Measurements from ENCODE around the gene ZNF224. TPM values are rescaled to one million over a fixed set of nuclear protein-coding genes. Genes with fewer than 3 reads are reported as not detected.

Gene ZNF224
- total and polyA plus RNA-seq, 10 of the 15 experiments (the other 5 are each of a cell fraction or from before 2014, with no cell fraction given), result 6.8 to 39.4 (median 17.2) TPM

DNA sequence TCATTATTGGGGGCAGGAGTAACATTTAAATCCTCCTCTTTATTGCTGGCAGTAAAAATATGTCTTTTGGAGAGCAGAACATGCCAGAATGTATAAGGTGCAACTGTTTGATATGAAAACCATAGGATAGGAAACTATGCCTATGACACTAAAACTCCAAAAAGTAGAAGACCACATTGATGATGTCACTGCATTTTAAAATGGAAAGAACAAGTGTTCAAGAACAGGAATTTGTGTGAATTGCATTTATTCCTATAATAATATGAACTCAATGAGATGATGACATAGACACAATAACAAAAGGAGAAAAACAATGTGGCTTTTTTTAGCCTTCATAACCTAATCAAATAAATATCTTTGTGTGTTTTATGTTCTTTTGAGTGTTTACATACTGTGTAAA is 15.3 kb downstream of the ZNF224 start (continued):
- TF ChIP-seq, protein P1, sequence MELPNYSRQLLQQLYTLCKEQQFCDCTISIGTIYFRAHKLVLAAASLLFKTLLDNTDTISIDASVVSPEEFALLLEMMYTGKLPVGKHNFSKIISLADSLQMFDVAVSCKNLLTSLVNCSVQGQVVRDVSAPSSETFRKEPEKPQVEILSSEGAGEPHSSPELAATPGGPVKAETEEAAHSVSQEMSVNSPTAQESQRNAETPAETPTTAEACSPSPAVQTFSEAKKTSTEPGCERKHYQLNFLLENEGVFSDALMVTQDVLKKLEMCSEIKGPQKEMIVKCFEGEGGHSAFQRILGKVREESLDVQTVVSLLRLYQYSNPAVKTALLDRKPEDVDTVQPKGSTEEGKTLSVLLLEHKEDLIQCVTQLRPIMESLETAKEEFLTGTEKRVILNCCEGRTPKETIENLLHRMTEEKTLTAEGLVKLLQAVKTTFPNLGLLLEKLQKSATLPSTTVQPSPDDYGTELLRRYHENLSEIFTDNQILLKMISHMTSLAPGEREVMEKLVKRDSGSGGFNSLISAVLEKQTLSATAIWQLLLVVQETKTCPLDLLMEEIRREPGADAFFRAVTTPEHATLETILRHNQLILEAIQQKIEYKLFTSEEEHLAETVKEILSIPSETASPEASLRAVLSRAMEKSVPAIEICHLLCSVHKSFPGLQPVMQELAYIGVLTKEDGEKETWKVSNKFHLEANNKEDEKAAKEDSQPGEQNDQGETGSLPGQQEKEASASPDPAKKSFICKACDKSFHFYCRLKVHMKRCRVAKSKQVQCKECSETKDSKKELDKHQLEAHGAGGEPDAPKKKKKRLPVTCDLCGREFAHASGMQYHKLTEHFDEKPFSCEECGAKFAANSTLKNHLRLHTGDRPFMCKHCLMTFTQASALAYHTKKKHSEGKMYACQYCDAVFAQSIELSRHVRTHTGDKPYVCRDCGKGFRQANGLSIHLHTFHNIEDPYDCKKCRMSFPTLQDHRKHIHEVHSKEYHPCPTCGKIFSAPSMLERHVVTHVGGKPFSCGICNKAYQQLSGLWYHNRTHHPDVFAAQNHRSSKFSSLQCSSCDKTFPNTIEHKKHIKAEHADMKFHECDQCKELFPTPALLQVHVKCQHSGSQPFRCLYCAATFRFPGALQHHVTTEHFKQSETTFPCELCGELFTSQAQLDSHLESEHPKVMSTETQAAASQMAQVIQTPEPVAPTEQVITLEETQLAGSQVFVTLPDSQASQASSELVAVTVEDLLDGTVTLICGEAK (IDR thresholded peaks at IDR 0.05; ENCODE audit: borderline replicate concordance), result no peak

DNA sequence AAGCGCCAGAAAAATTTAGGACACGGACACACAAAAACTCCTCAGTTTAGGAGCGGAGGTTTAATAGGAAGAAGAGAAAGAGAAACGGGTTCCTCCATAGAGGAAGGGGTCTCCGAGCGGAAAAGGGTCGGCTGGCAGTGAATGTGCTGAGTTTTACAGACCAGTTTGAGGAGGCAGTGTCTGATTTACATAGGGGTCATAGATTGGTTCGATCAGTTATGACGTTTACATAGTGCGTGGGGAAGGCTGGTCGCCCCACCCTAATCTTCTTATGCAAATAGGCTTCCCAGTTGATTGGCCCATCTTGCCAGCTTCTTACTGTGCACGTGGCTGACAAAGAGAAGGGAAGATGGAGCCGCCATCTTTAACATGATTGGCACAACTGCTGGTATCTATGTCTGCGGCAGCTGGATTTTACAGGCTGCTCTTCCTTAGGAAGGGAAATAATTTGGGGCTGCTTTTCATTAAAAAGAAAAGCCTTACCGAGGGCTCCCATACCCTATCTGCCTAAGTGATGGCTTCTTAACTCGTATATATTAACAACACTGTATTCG is 17.8 kb downstream of the ZNF224 start:
- ChIA-PET RAD21 (ENCODE audit: unreplicated experiment) (no interaction called here), CTCF (interaction anchor here (2.1 kb wide), 1 partner anchor 17 kb away, joined by 9 read pairs; the partner anchor contains the start of gene ZNF224), POLR2A (interaction anchor here (0.9 kb wide), 1 partner anchor 17 kb away, joined by 3 read pairs; no protein-coding TSS in a partner anchor), SMC1A (ENCODE audit: uncharacterized antibody, unreplicated experiment) (no interaction called here)
- in situ Hi-C loops (cut with MboI), result loop anchor here (5.0 kb wide), 1 partner anchor 190 kb away; no protein-coding TSS in a partner anchor
- Histone ChIP-seq H3K9ac (ENCODE audit: control insufficient read depth, insufficient read depth, low read length) (no peak overlapping the region), H3K27ac (ENCODE audit: control insufficient read depth, insufficient read depth) (no peak overlapping the region), H3K4me2 (ENCODE audit: control insufficient read depth, insufficient read depth) (peak overlapping the region; percentile 75; the same call in 1 of the 2 replicates), H4K20me1 (ENCODE audit: control insufficient read depth, insufficient read depth) (no peaks in the 10 kb centered on the region), H3K4me3 (peak overlapping the region; percentile 91), H3K27me3 (replicated peaks in 1 of 2; ENCODE audit: control insufficient read depth in 2 of 2, insufficient read depth in 2 of 2, low read length in 1 of 2) (no peaks in the 10 kb centered on the region), H3K4me1 (ENCODE audit: control insufficient read depth, insufficient read depth, low read length) (no peaks in the 10 kb centered on the region), H3K36me3 (ENCODE audit: control insufficient read depth in 2 of 2, insufficient read depth in 2 of 2, low read length in 1 of 2) (peaks cover 0 to 8% of the 10 kb centered on the region in 2 experiments; a peak in 2 of 4 replicates), H3K9me3 (replicated peaks; ENCODE audit: control insufficient read depth, insufficient read depth, low read length) (peaks cover 12% of the 10 kb centered on the region; the same call in 2 of the 3 replicates), H2AFZ (ENCODE audit: control insufficient read depth, low read depth, low read length) (no peak overlapping the region), H3K79me2 (ENCODE audit: control insufficient read depth, insufficient read depth, low read length) (peaks cover 10% of the 10 kb centered on the region)
- DNase-seq (ENCODE audit: low read depth, low spot score) (no peak), ATAC-seq (no peak), FAIRE-seq (no peak)
- no TSS peak for BruUV-seq (replicated peaks)
- intact Hi-C loops (cut with micrococcal nuclease; ENCODE audit: unreplicated experiment), result loop anchor here (2.0 kb wide), 1 partner anchor 53 kb away; the partner anchor contains the start of gene ZNF226
- TF ChIP-seq MEF2A (IDR thresholded peaks at IDR 0.05; ENCODE audit: insufficient read depth, low read depth, low read length) (no peak), SRF (IDR thresholded peaks at IDR 0.05; ENCODE audit: low read depth in 2 of 2, low read length in 2 of 2) (no peak), MTA3 (IDR thresholded peaks at IDR 0.05; ENCODE audit: borderline replicate concordance, low read length) (no peak), CREM (IDR thresholded peaks at IDR 0.05; ENCODE audit: low read depth) (no peak), TCF12 (IDR thresholded peaks at IDR 0.05; ENCODE audit: low read depth, low read length) (no peak), ESRRA (IDR thresholded peaks at IDR 0.05; ENCODE audit: low read length) (no peak)
- TF ChIP-seq, protein P2, sequence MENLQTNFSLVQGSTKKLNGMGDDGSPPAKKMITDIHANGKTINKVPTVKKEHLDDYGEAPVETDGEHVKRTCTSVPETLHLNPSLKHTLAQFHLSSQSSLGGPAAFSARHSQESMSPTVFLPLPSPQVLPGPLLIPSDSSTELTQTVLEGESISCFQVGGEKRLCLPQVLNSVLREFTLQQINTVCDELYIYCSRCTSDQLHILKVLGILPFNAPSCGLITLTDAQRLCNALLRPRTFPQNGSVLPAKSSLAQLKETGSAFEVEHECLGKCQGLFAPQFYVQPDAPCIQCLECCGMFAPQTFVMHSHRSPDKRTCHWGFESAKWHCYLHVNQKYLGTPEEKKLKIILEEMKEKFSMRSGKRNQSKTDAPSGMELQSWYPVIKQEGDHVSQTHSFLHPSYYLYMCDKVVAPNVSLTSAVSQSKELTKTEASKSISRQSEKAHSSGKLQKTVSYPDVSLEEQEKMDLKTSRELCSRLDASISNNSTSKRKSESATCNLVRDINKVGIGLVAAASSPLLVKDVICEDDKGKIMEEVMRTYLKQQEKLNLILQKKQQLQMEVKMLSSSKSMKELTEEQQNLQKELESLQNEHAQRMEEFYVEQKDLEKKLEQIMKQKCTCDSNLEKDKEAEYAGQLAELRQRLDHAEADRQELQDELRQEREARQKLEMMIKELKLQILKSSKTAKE (IDR thresholded peaks at IDR 0.05; ENCODE audit: low read depth, poor library complexity, severe bottlenecking), result no peak
- 64% methylated on average over 17 of the region's 17 CpGs for WGBS (ENCODE audit: insufficient coverage, insufficient replicate concordance, low lambda C conversion rate, missing lambda C conversion rate)
